NOMO-1 treated with DMSO at 0.1 percent for 48 hours (cell line): Measurements from ENCODE around the gene MOB1A.
"Not testable (repeated sequence)": the region's sequence is repeated elsewhere in the genome, so short reads cannot be mapped to it uniquely, and the experiment has no call there.

Experiments used
- DNase-seq: peaks from one replicate; lab custom pipeline; 2025; ENCODE audit not compliant: unreplicated experiment; lab: John Stamatoyannopoulos, UW

MOB1A gene

GRCh38 chr2:74199275-74199701 is 20.6 kb upstream of the MOB1A start:
- peak; percentile 74 for DNase-seq

GRCh38 chr2:74198461-74199274 is 20.0 kb upstream of the MOB1A start, which contains the start of gene MTHFD2:
Gene MTHFD2, plus strand, starts transcription at chr2:74198615. Its CDS starts 27 bp downstream, at chr2:74198642.
- peak; percentile 97 for DNase-seq

GRCh38 chr2:74198023-74198460 is 19.4 kb upstream of the MOB1A start:
- DNase-seq: no peak

- DNase-seq: no peak
Observed at GRCh38 chr2:74197049-74197448, 18.4 kb upstream of the MOB1A start.

- no peak for DNase-seq
Observed at GRCh38 chr2:74194799-74195198, 16.1 kb upstream of the MOB1A start.

GRCh38 chr2:74191596-74192380 is 13.1 kb upstream of the MOB1A start:
- no peak for DNase-seq

- no peak for DNase-seq
Observed at GRCh38 chr2:74188696-74189095, 10.0 kb upstream of the MOB1A start.

GRCh38 chr2:74188018-74188601 is 9.4 kb upstream of the MOB1A start:
- no peak for DNase-seq

- DNase-seq: not testable (repeated sequence)
Observed at GRCh38 chr2:74186706-74187105, 8.0 kb upstream of the MOB1A start.

GRCh38 chr2:74186038-74186437 is 7.4 kb upstream of the MOB1A start:
- DNase-seq: peak; percentile 95

- DNase-seq: no peak
Observed at GRCh38 chr2:74183878-74184277, 5.2 kb upstream of the MOB1A start.

GRCh38 chr2:74181739-74182138 is 3.1 kb upstream of the MOB1A start:
- DNase-seq: peak; percentile 97

GRCh38 chr2:74179063-74179865 is 585 bp upstream of the MOB1A start:
- DNase-seq: no peak

- no peak for DNase-seq
Observed at GRCh38 chr2:74177696-74178095, 983 bp downstream of the MOB1A start.

- no peak for DNase-seq
Observed at GRCh38 chr2:74174909-74175308, 3.8 kb downstream of the MOB1A start.

GRCh38 chr2:74168739-74169138 is 9.9 kb downstream of the MOB1A start:
- no peak for DNase-seq

- no peak for DNase-seq
Observed at GRCh38 chr2:74164761-74165160, 13.9 kb downstream of the MOB1A start.

GRCh38 chr2:74162951-74163350 is 15.7 kb downstream of the MOB1A start:
- no peak for DNase-seq

- DNase-seq: no peak
Observed at GRCh38 chr2:74155830-74156229, 22.8 kb downstream of the MOB1A start.

GRCh38 chr2:74152954-74153353 is 25.7 kb downstream of the MOB1A start:
- DNase-seq: no peak
